D721Med (cell line): ENCODE measurements around the gene CYP20A1.
"Not testable (repeated sequence)": the region's sequence is repeated elsewhere in the genome, so short reads cannot be mapped to it uniquely, and the experiment has no call there.

ENCODE experiments used
- DNase-seq: peaks from one replicate; pipeline ENCODE4 v3.0.0; 2011; ENCODE audit warnings: low spot score; ENCODE audit not compliant: insufficient read length
- FAIRE-seq: peaks from 2 replicates; lab custom pipeline; 2011; peaks lifted over from hg19 to GRCh38; lab: Jason Lieb, UNC
- TF ChIP-seq, protein P1 (sequence below): IDR thresholded peaks from 2 replicates; pipeline ENCODE4 v1.5.1; 2012; ENCODE audit warnings: mild to moderate bottlenecking, control low read depth; ENCODE audit not compliant: insufficient read depth; ENCODE audit errors: missing control alignments

The CYP20A1 gene

DNA sequence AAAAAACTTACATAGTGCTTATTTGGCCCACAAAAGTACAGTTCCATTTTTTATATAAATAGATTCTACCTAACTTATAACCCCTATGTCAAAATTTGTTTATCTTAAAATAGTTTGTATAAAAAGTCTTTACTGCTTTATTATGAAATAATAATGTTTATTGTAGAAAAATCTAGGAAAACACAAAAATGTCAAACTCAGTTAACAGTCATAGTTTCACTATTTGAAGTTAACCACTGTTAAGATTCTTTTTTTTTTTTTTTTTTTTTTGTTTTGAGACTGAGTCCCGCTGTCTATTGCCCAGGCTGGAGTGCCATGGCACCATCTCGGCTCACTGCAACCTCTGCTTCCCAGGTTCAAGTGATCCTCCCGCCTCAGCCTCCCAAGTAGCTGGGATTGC is 62.8 kb downstream of the CYP20A1 start:
- DNase-seq (no peak), FAIRE-seq (no peak)
- TF ChIP-seq, protein P1, sequence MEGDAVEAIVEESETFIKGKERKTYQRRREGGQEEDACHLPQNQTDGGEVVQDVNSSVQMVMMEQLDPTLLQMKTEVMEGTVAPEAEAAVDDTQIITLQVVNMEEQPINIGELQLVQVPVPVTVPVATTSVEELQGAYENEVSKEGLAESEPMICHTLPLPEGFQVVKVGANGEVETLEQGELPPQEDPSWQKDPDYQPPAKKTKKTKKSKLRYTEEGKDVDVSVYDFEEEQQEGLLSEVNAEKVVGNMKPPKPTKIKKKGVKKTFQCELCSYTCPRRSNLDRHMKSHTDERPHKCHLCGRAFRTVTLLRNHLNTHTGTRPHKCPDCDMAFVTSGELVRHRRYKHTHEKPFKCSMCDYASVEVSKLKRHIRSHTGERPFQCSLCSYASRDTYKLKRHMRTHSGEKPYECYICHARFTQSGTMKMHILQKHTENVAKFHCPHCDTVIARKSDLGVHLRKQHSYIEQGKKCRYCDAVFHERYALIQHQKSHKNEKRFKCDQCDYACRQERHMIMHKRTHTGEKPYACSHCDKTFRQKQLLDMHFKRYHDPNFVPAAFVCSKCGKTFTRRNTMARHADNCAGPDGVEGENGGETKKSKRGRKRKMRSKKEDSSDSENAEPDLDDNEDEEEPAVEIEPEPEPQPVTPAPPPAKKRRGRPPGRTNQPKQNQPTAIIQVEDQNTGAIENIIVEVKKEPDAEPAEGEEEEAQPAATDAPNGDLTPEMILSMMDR = no peak

DNA sequence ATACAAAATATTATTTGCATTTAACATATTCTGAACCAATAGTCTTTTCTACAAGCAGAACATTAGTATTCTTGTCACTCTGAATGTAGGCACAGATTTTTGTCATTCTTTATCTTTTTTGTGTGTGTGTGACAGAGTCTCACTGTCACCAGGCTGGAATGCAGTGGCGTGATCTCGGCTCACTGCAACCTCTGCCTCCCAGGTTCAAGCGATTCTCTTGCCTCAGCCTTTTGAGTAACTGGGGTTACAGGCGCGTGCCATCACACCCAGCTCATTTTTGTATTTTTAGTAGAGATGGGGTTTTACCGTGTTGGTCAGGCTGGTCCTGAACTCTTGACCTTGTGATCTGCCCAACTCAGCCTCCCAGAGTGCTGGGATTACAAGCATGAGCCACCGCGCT is 63.8 kb downstream of the CYP20A1 start:
- FAIRE-seq, DNase-seq: not testable (repeated sequence)

DNA sequence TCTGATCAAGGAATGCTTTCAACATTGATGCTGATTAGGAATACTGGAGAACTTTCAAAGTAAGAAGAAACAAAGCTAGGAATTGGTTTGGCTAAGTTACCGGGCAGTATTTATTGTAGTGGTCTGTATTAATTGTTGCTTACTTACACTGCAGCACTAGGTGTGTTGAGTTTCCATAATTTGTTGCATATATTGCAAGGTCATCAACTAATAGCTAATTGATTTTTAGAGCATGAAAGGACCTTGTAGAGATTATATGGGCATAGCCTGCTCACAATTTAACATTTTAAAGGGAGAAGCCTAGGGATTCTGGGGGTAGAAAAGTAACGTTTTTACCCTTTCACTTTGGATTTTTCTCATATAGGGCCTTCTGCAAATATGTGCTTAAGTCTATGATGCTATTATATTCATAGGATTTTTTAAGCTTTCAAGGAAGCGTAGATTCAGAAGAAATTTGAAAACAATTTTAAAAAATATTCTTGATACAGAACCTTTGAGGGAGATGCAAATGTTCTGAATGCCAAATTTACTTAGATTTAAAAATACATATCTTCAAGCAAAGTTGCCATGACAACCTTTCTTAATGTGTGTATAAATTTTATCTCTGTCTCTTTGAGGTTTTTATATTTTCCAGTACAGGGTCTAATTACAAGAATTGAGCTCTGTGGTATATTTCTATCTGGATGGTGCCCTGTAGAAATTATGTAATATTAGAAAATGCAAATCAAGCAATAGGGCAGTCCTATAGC is 72.0 kb downstream of the CYP20A1 start:
- FAIRE-seq = no peak
- TF ChIP-seq, protein P1 = no peak
- DNase-seq = no peak

DNA sequence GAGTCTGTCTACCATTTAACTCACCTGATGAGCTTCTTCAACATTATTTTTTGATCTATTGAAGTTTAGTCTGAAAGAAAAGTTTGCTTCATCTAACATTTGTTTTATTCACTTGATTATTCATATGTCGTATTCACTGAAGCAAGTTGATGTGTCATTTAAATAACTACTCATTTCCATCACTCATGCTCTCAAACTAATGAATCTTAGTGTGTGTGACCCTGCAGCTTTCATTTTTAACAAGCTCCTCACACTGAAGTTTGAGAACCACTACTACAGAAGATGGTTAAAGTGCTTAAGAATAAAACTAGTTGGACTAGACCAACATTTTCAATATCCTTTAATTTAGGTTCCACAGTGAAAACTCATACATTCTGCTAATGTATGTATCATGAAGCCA is 87.5 kb downstream of the CYP20A1 start:
- TF ChIP-seq, protein P1 = no peak
- DNase-seq (no peak), FAIRE-seq (peak; percentile 11)

DNA sequence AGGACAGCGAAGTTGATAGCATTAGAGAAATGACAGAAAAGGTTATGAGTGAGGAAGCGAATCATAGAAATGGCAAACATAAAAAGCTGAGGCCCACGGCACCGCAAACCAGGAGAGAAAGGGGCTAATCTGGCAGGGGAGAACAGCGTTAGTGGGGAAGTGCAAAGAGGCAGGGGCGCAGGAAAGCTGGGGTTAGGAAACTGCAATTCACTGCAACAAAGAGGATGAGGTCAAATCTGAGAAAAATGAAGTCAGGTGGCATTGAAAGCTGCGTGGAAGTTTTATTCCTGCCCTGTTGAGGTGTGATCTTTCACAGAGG is 88.7 kb downstream of the CYP20A1 start:
- FAIRE-seq (no peak), DNase-seq (no peak)
- TF ChIP-seq, protein P1 = no peak

DNA sequence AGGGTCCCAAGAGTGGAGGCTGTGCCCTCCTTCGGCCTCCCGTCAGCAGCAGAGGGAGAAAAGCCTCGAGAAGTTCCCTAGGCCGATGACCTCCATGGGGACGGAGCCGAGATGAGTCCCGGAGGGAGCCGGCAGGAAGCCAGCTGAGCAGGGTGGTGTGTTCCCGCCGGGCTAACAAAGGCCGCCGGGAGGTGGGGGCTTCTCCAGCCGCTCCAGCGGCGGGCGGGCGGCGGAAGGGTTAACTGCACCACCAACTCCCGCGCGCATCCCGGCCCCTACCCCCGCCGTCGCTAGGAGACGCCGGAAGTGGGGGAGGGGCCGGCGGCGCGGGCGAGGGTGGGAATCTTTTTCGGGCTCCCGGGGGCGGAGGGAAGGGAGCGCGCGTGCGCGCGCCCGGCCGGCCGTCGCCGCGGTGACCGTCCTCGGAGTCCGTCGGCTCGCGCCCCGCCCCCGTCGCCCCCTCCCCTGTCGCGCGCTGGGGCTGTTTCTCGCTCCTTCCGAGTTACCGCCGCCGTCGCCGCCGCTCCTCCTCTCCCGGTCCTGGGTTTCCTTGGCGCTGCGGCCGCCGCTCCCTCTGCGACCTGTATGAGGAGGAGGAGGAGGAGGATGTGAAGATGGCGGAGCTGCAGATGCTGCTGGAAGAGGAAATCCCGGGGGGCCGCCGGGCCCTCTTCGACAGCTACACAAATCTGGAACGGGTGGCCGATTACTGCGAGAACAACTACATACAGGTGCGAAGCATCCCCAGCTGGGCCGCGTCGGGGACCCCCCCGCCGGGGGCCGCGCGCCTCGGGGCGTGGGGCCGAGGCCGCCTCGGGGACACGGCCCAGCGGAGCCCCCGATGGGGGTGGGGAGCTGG is 89.3 kb downstream of the CYP20A1 start, which contains the start of gene ABI2:
ABI2 (plus strand) TSS at position 494 of the 859 bp plus-strand sequence; CDS start at position 615, 121 bp downstream.
- FAIRE-seq (no peak), DNase-seq (peak; percentile 92)
- TF ChIP-seq, protein P1 = no peak

DNA sequence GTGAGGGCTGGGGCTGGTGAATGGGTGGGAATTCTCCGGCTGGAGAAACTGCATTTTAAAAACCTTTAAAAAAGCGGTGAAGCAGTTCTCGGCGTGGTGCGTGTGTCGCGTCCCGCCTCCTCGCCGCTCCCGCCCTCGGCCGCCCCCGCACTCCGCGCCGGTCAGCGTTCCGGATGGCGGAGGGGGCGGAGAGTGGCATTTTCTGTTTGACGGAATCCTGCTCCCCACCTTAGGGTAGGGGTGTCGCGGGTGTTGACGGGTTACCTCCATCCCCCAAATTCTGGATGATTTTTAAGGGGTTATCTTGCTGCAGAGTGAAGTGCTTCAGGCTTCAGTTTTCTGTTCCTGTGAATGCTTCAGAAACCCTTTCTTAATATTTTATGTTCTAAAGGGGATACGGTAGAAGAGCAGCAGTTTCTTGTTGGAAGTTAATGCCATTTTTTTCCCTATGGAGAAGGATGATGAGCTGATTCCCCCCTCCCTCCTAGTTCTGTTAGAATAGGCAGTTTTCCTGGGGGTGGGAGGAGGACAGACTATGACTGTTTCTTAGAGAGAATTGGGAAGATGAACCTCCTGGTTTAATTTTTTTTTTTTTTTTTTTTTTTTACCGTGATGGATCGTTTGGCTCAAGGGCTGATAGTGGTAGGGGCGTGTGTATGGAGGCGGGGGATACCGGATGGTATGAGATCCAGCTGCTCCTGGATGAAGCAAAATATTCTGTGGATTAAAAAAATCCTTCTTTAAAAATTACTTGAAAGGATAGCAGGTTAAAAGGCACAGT is 90.1 kb downstream of the CYP20A1 start:
- TF ChIP-seq, protein P1 = no peak
- DNase-seq (no peak), FAIRE-seq (no peak)
